GM12878 (cell line): Measurements from ENCODE around the gene EPGN.

Source experiments
- BHLHE40 ChIP-seq, 2 experiments: fragments of 450-650 bp in 1 of 2; IDR thresholded peaks; 2 replicates each; pipeline ENCODE4 v1.6.1; 2011 to 2017; ENCODE audit warnings: low read depth in 2 of 2, borderline replicate concordance in 1 of 2, improper control_type of control experiment in 1 of 2, low read length in 1 of 2, mild to moderate bottlenecking in 1 of 2
- CHD2 ChIP-seq: IDR thresholded peaks from 2 replicates; pipeline ENCODE4 v1.6.1; 2011; ENCODE audit warnings: low read depth, low read length, improper control_type of control experiment, borderline replicate concordance
- FOXM1 ChIP-seq: IDR thresholded peaks from 2 replicates; pipeline ENCODE4 v1.6.1; 2012; ENCODE audit warnings: low read depth, mild to moderate bottlenecking, inconsistent platforms, low read length, moderate library complexity
- KAT2A ChIP-seq: conservative IDR thresholded peaks from 2 replicates; pipeline ENCODE4 v1.6.1; 2011; ENCODE audit warnings: low read depth, low read length; ENCODE audit not compliant: control insufficient read depth
- MEF2B ChIP-seq: fragments of 450-650 bp; IDR thresholded peaks from 2 replicates; pipeline ENCODE4 v1.6.1; 2018; ENCODE audit warnings: mild to moderate bottlenecking, moderate library complexity; ENCODE audit not compliant: partially characterized antibody, poor library complexity, severe bottlenecking
- NR2C2 ChIP-seq: IDR thresholded peaks from 2 replicates; pipeline ENCODE4 v1.6.1; 2011; ENCODE audit warnings: borderline replicate concordance, low read depth; ENCODE audit not compliant: control insufficient read depth, insufficient read length
- NRF1 ChIP-seq: conservative IDR thresholded peaks from 2 replicates; pipeline ENCODE4 v1.6.1; 2011; ENCODE audit warnings: mild to moderate bottlenecking, low read depth, low read length, improper control_type of control experiment
- ZBTB4 ChIP-seq: fragments of 450-650 bp; formaldehyde crosslinking; IDR thresholded peaks from 2 replicates; pipeline ENCODE4 v1.4.0; 2022; ENCODE audit warnings: mild to moderate bottlenecking, moderate library complexity
- TF ChIP-seq, protein P1 (sequence below), 3 experiments: IDR thresholded peaks in 2 of 3; conservative IDR thresholded peaks in 1 of 3; 2 replicates each; pipeline ENCODE4 v1.5.1; 2011; ENCODE audit warnings: low read depth in 3 of 3, low read length in 3 of 3, mild to moderate bottlenecking in 3 of 3, control low read depth in 2 of 3, moderate library complexity in 2 of 3, inconsistent platforms in 1 of 3, mixed read lengths in 1 of 3; ENCODE audit not compliant: control insufficient read depth in 2 of 3, insufficient read depth in 1 of 3; ENCODE audit errors: extremely low read depth in 1 of 3

- no peak for TF ChIP-seq ZBTB4 (CRISPR knock-in tag)
- TF ChIP-seq, protein P1, sequence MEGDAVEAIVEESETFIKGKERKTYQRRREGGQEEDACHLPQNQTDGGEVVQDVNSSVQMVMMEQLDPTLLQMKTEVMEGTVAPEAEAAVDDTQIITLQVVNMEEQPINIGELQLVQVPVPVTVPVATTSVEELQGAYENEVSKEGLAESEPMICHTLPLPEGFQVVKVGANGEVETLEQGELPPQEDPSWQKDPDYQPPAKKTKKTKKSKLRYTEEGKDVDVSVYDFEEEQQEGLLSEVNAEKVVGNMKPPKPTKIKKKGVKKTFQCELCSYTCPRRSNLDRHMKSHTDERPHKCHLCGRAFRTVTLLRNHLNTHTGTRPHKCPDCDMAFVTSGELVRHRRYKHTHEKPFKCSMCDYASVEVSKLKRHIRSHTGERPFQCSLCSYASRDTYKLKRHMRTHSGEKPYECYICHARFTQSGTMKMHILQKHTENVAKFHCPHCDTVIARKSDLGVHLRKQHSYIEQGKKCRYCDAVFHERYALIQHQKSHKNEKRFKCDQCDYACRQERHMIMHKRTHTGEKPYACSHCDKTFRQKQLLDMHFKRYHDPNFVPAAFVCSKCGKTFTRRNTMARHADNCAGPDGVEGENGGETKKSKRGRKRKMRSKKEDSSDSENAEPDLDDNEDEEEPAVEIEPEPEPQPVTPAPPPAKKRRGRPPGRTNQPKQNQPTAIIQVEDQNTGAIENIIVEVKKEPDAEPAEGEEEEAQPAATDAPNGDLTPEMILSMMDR (IDR thresholded peaks at IDR 0.05 in 2 of 3, conservative IDR thresholded peaks at IDR 0.05 in 1 of 3; ENCODE audit: control insufficient read depth in 2 of 3, extremely low read depth in 1 of 3, insufficient read depth in 1 of 3, low read depth in 3 of 3, low read length in 3 of 3) = no peak
- TF ChIP-seq FOXM1 = no peak
- TF ChIP-seq CHD2 = no peak
- no peak for TF ChIP-seq NR2C2
- no peak for TF ChIP-seq KAT2A
- TF ChIP-seq NRF1 = no peak
- TF ChIP-seq MEF2B = no peak
- TF ChIP-seq BHLHE40 (IDR thresholded peaks at IDR 0.05; ENCODE audit: borderline replicate concordance in 1 of 2, low read depth in 2 of 2, low read length in 1 of 2) = no peak
These were observed 54.1 kb downstream of the EPGN start for GRCh38 chr4:74362347-74362746.
